ENCODE data around the gene TNIP2. TPM values are rescaled to one million over a fixed set of nuclear protein-coding genes. Genes with fewer than 3 reads are reported as not detected.
A peak's percentile ranks its signal among the peaks of the same experiment; 100 is the strongest.

TNIP2 gene
- total RNA-seq, 1 experiment from 2014 or later = 41.0 TPM

- Histone ChIP-seq H3K27ac (ENCODE audit: low read depth, low read length) (no peak overlapping the region), H4K20me1 (ENCODE audit: insufficient read depth) (no peaks in the 10 kb centered on the region), H3K27me3 (ENCODE audit: insufficient read depth, low read length) (no peaks in the 10 kb centered on the region), H3K79me2 (ENCODE audit: insufficient read depth, low read length) (no peaks in the 10 kb centered on the region), H3K9me3 (ENCODE audit: control insufficient read depth in 1 of 2, insufficient read depth in 1 of 2, low read depth in 1 of 2, low read length in 2 of 2) (no peaks in the 10 kb centered on the region), H3K4me3 (replicated peaks in 1 of 2; ENCODE audit: low read depth in 1 of 2, low read length in 2 of 2) (no peak overlapping the region), H3K9me2 (ENCODE audit: insufficient read depth) (no peaks in the 10 kb centered on the region), H3K4me1 (ENCODE audit: control insufficient read depth in 1 of 2, insufficient read depth in 2 of 2, low read length in 2 of 2) (no peaks in the 10 kb centered on the region), H3K4me2 (ENCODE audit: low read length) (no peak overlapping the region), H2AFZ (ENCODE audit: low read depth, low read length, poor library complexity, severe bottlenecking) (no peak overlapping the region), H3K36me3 (ENCODE audit: control insufficient read depth in 1 of 2, insufficient read depth in 2 of 2, low read length in 2 of 2) (peaks cover 26 to 31% of the 10 kb centered on the region in 2 experiments; a peak in 3 of 4 replicates), H3K9ac (ENCODE audit: low read length) (no peak overlapping the region)
- no TSS peak for BruUV-seq (replicated peaks)
- POLR2A ChIA-PET = no interaction called here
- CTCF ChIA-PET = no interaction called here
- DNase-seq (ENCODE audit: low read depth, low spot score) = no peak
- no peak for ATAC-seq
- RAD21 ChIA-PET (ENCODE audit: low non-redundant PET in 1 of 2, low total read pairs in 2 of 2, uncharacterized antibody in 2 of 2, unreplicated experiment in 2 of 2) = no interaction called here
- no peak for TF ChIP-seq FOSL1 (IDR thresholded peaks at IDR 0.05; ENCODE audit: low read depth)
- no peak for TF ChIP-seq EZH2 (IDR thresholded peaks at IDR 0.05)
- intact Hi-C loops (cut with micrococcal nuclease) = no loop called here
These were observed 53.4 kb downstream of the TNIP2 start for GRCh38 chr4:2702770-2703169.

GRCh38 chr4:2702361-2702760 lies 53.8 kb downstream of the TNIP2 start:
- ATAC-seq = no peak
- POLR2A ChIA-PET = no interaction called here

GRCh38 chr4:2700031-2700430 lies 56.1 kb downstream of the TNIP2 start:
- CTCF ChIA-PET = no interaction called here
- H3K79me2 ChIP-seq (ENCODE audit: insufficient read depth, low read length) = no peaks in the 10 kb centered on the region
- H3K9me2 ChIP-seq (ENCODE audit: insufficient read depth) = no peaks in the 10 kb centered on the region
- H3K4me2 ChIP-seq (ENCODE audit: low read length) = no peak overlapping the region
- peaks cover 3% of the 10 kb centered on the region; the same call in 1 of the 2 replicates for H4K20me1 ChIP-seq (ENCODE audit: insufficient read depth)
- no peak for ATAC-seq
- no peaks in the 10 kb centered on the region for H3K9me3 ChIP-seq (ENCODE audit: control insufficient read depth in 1 of 2, insufficient read depth in 1 of 2, low read depth in 1 of 2, low read length in 2 of 2)
- H3K36me3 ChIP-seq (ENCODE audit: control insufficient read depth in 1 of 2, insufficient read depth in 2 of 2, low read length in 2 of 2) = peaks cover 37 to 38% of the 10 kb centered on the region in 2 experiments; a peak in 3 of 4 replicates
- intact Hi-C loops (cut with micrococcal nuclease) = no loop called here
- DNase-seq (ENCODE audit: low read depth, low spot score) = no peak
- TF ChIP-seq SRF (IDR thresholded peaks at IDR 0.05; ENCODE audit: low read depth) = no peak
- no peak for TF ChIP-seq ATF3 (IDR thresholded peaks at IDR 0.05)
- no peak for TF ChIP-seq CEBPB (IDR thresholded peaks at IDR 0.05; ENCODE audit: low read depth)
- no peak for TF ChIP-seq YY1 (IDR thresholded peaks at IDR 0.05; ENCODE audit: extremely low read depth, insufficient replicate concordance, low read depth, low read length)
- no peak for TF ChIP-seq EZH2 (IDR thresholded peaks at IDR 0.05)
- TF ChIP-seq CBX3 (IDR thresholded peaks at IDR 0.05; ENCODE audit: low read depth) = no peak
- no peaks in the 10 kb centered on the region for H3K27me3 ChIP-seq (ENCODE audit: insufficient read depth, low read length)
- POLR2A ChIA-PET = no interaction called here
- no peak overlapping the region for H3K4me3 ChIP-seq (replicated peaks in 1 of 2; ENCODE audit: low read depth in 1 of 2, low read length in 2 of 2)
- TSS peak; percentile 32 for BruUV-seq (replicated peaks)
- no peaks in the 10 kb centered on the region for H3K4me1 ChIP-seq (ENCODE audit: control insufficient read depth in 1 of 2, insufficient read depth in 2 of 2, low read length in 2 of 2)
- RAD21 ChIA-PET (ENCODE audit: low non-redundant PET in 1 of 2, low total read pairs in 2 of 2, uncharacterized antibody in 2 of 2, unreplicated experiment in 2 of 2) = no interaction called here
- no peak overlapping the region for H3K9ac ChIP-seq (ENCODE audit: low read length)
- H3K27ac ChIP-seq (ENCODE audit: low read depth, low read length) = no peak overlapping the region
- no peak overlapping the region for H2AFZ ChIP-seq (ENCODE audit: low read depth, low read length, poor library complexity, severe bottlenecking)

More at GRCh38 chr4:2702361-2702760, 53.8 kb downstream of the TNIP2 start:
- DNase-seq (ENCODE audit: low read depth, low spot score) = no peak
- Histone ChIP-seq H3K27ac (ENCODE audit: low read depth, low read length) (no peak overlapping the region), H3K27me3 (ENCODE audit: insufficient read depth, low read length) (no peaks in the 10 kb centered on the region), H3K36me3 (ENCODE audit: control insufficient read depth in 1 of 2, insufficient read depth in 2 of 2, low read length in 2 of 2) (peaks cover 27 to 31% of the 10 kb centered on the region in 2 experiments; a peak in 3 of 4 replicates), H3K4me3 (replicated peaks in 1 of 2; ENCODE audit: low read depth in 1 of 2, low read length in 2 of 2) (no peak overlapping the region), H4K20me1 (ENCODE audit: insufficient read depth) (no peaks in the 10 kb centered on the region), H2AFZ (ENCODE audit: low read depth, low read length, poor library complexity, severe bottlenecking) (no peak overlapping the region), H3K9ac (ENCODE audit: low read length) (no peak overlapping the region), H3K4me2 (ENCODE audit: low read length) (no peak overlapping the region), H3K9me2 (ENCODE audit: insufficient read depth) (no peaks in the 10 kb centered on the region), H3K4me1 (ENCODE audit: control insufficient read depth in 1 of 2, insufficient read depth in 2 of 2, low read length in 2 of 2) (no peaks in the 10 kb centered on the region), H3K9me3 (ENCODE audit: control insufficient read depth in 1 of 2, insufficient read depth in 1 of 2, low read depth in 1 of 2, low read length in 2 of 2) (no peaks in the 10 kb centered on the region), H3K79me2 (ENCODE audit: insufficient read depth, low read length) (no peaks in the 10 kb centered on the region)
- intact Hi-C loops (cut with micrococcal nuclease) = no loop called here
- CTCF ChIA-PET = no interaction called here
- TF ChIP-seq EGR1 (IDR thresholded peaks at IDR 0.05; ENCODE audit: low read depth) (no peak), YY1 (IDR thresholded peaks at IDR 0.05; ENCODE audit: extremely low read depth, insufficient replicate concordance, low read depth, low read length) (no peak), SRF (IDR thresholded peaks at IDR 0.05; ENCODE audit: low read depth) (no peak)
- RAD21 ChIA-PET (ENCODE audit: low non-redundant PET in 1 of 2, low total read pairs in 2 of 2, uncharacterized antibody in 2 of 2, unreplicated experiment in 2 of 2) = no interaction called here
- BruUV-seq (replicated peaks) = no TSS peak

Measured in HCT116 (cell line).